ENCODE results near the gene KRTAP19-3.

The KRTAP19-3 gene

DNA sequence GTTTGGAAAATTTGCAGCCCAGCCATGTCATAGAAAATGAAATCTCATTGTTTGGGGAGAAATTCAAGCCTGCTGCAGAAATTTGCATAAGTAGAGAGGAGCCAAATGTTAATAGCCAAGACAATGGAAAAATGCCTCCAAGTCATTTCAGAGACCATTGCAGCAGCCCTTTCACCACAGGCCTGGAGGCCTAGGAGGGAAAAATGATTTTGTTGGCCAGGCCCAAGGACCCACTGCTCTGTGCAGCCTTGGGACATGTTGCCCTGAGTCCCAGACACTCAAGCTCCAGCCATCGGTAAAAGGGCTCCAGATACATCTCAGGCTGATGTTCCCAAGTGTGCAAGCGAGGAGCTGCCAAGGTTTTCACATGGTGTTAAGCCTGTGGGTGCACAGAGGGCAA lies 5.6 kb downstream of the KRTAP19-3 start:
- no peak for TF ChIP-seq CTCF (conservative IDR thresholded peaks at IDR 0.05; ENCODE audit: control insufficient read depth, insufficient read depth, low read depth, low read length)

DNA sequence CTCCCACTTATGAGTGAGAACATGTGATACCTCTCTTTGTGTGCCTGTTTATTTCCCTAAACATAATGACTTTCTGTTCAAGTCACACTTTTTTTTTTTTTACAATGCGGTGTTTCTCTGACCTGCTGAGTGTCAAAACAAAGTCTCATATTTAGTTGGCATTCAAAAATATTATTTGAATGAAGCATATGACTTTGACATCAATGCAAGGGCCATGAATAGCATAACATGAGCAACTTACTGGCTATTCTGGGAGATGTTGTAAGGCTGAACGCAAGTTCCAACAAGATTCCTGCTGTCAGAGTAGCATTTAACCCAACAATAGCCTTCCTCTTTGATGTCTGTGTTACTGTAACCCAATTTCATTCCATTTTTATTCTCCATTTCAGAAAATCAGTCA lies 9.7 kb downstream of the KRTAP19-3 start:
- H3K4me3 ChIP-seq (ENCODE audit: control insufficient read depth, low read depth, low read length), result no peak overlapping the region
- DNase-seq (ENCODE audit: low read depth), result no peak
- no peak for TF ChIP-seq CTCF (conservative IDR thresholded peaks at IDR 0.05; ENCODE audit: control insufficient read depth, insufficient read depth, low read depth, low read length)

More for the DNA sequence above, 5.6 kb downstream of the KRTAP19-3 start:
- no peak overlapping the region for H3K4me3 ChIP-seq (ENCODE audit: control insufficient read depth, low read depth, low read length)
- DNase-seq (ENCODE audit: low read depth), result no peak

DNA sequence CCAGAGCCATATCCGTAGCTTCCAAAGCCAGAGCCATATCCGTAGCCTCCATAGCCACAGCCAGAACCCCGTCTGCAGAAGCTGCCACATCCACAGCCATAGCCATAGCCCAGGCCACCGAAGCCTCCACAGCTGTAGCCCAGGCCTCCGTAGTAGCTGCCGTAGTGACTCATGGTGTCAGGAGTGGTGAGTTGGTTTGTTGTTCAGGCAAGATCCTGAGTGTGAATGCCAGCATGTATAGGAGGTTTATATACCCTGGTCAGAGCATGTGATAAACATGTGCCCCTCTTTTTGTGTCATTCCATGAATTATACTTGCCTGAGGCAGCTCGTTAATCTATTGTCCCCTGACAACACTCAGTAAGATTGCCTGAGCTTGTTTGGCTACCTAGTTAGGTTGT lies 11.7 kb downstream of the KRTAP19-3 start, which contains the start of gene KRTAP19-1:
TSS of gene KRTAP19-1 (minus strand) at position 223 of the 400 bp plus-strand sequence. CDS start at position 173, 50 bp downstream.
- DNase-seq (ENCODE audit: low read depth), result no peak

DNA sequence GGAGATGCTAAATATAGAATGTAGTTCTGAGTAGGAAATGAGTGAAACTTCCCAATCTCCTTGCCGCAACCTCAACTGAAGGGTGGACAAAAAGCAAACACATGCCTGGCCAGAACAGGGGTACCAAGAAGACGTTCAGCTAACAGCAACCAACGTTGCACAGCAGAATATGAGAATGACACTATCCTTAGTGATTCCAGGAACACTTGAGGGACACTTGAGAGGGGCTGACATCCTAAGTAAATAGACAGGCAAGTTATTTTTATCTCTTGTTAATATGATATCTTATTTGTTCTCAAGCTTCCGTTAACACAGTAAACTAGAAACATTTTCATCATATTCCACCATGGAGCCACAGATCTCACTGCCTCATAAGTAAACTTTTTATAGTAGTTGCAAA lies 12.6 kb downstream of the KRTAP19-3 start:
- no peak for DNase-seq (ENCODE audit: low read depth)
- H3K4me3 ChIP-seq (ENCODE audit: control insufficient read depth, low read depth, low read length), result no peak overlapping the region
- no peak for TF ChIP-seq CTCF (conservative IDR thresholded peaks at IDR 0.05; ENCODE audit: control insufficient read depth, insufficient read depth, low read depth, low read length)

More for the DNA sequence above, 11.7 kb downstream of the KRTAP19-3 start, which contains the start of gene KRTAP19-1:
- no peak within 1 kb of the TSS for H3K4me3 ChIP-seq (ENCODE audit: control insufficient read depth, low read depth, low read length)
- no peak for TF ChIP-seq CTCF (conservative IDR thresholded peaks at IDR 0.05; ENCODE audit: control insufficient read depth, insufficient read depth, low read depth, low read length)

DNA sequence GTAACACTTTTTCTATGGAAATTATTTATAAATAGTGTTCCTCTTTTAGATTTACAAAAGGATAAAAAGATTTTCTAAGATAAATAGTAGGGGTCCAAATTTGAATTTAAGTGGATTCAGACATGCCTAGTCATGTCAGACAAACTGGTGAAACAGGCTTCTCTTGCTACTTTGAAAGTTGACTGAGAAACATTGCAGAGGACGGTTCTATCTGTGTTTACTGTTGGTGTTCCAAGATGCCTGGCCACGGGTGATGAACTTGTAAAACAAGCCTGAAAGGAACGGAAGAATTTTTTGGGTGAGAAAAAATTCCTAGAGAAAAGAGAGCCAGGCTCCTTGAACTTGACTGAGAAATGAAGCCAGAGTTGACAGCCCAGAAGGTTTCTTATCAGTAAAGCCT lies 13.8 kb downstream of the KRTAP19-3 start:
- no peak for DNase-seq (ENCODE audit: low read depth)
- no peak overlapping the region for H3K4me3 ChIP-seq (ENCODE audit: control insufficient read depth, low read depth, low read length)
- no peak for TF ChIP-seq CTCF (conservative IDR thresholded peaks at IDR 0.05; ENCODE audit: control insufficient read depth, insufficient read depth, low read depth, low read length)

GRCh38 chr21:30468900-30469714 lies 22.7 kb downstream of the KRTAP19-3 start:
- no peak for DNase-seq (ENCODE audit: low read depth)
- TF ChIP-seq CTCF (conservative IDR thresholded peaks at IDR 0.05; ENCODE audit: control insufficient read depth, insufficient read depth, low read depth, low read length), result no peak
- no peak overlapping the region for H3K4me3 ChIP-seq (ENCODE audit: control insufficient read depth, low read depth, low read length)

Data from fibroblast of mammary gland (primary cell).